HL-60/S4 (cell line): ENCODE results near the gene CXCL16.

ENCODE experiments used
- in situ Hi-C: fragments of 300-500 bp; cut with MboI; formaldehyde crosslinking; loops from 2 replicates; pipeline ENCODE4 v1.14.3; 2022; ENCODE audit warnings: low sequenced_read_pairs

The CXCL16 gene

GRCh38 chr17:4739122-4740024 is at the start of gene CXCL16, which contains the start of gene ZMYND15:
TSS of gene CXCL16 (minus strand) at chr17:4739928. CDS start at chr17:4739339, 589 bp downstream.
TSS of gene ZMYND15 (plus strand) at chr17:4739833. CDS start at chr17:4740549, 716 bp downstream.
- in situ Hi-C loops = no loop called here

DNA sequence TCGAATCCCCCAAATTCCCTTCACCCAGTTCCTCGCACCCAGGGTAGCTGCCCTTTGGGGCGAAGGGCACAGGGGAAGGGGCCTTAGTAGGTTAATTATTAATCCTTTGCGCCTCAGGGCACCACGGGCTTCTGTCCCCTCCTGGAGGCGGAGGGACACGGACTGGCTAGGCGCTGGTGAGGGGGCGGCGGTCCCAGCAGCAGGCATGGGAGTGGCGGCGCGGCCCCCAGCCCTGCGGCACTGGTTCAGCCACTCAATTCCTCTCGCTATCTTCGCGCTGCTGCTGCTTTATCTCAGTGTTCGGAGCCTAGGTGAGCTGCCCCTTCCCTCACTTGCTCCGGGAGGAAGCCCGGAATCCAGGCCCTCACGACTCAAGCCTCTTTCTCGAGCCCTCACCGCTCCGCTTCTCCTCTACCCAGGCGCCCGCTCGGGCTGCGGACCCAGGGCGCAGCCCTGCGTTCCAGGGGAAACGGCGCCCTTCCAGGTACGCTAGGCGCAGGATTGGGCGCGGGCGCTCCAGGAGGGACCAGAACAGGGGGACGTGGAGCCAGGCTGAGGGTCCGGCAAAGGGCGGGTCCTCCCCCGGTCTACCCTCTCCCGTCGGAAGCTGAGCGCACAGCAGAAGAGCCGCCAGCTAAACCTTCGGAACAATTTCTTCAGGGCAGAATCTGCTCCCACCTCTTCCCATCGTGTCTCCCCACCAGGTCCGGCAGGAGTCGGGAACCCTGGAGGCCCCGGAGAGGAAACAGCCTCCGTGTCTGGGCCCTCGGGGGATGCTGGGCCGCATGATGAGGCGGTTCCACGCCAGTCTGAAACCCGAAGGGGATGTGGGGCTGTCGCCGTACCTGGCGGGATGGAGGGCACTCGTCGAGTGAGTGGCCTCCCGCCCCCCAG is 49.3 kb upstream of the CXCL16 start, which contains the start of gene GLTPD2:
GLTPD2 (plus strand) TSS at position 158 of the 894 bp plus-strand sequence; CDS start at position 206, 48 bp downstream.
- in situ Hi-C loops = no loop called here

DNA sequence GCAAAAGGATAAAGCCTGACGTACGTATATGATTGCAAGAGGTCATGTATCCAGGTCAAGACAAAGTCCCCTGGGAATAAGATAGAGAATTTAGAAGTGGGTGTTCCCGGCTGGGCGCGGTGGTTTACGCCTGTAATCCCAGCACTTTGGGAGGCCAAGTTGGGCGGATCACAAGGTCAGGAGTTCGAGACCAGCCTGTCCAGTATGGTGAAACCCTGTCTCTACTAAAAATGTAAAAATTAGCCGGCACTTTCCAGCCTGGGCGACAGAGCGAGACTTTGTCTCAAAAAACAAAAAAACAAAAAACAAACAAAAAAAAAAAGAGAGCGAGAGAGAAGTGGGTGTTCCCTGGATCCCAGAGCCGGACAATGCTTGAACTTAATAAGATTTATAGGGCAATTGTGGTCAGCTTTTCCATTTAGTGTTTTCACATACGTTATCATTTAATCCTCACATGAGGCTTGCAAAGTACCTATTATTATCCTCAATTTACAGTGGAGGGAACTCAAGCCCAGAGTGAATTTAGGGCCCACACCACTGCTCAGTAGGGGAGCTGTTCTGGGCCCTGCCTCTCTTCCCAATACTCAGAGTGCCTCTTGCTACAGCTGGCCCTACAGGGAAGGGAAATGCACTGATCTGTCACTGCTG is 48.6 kb upstream of the CXCL16 start:
- in situ Hi-C loops = no loop called here

DNA sequence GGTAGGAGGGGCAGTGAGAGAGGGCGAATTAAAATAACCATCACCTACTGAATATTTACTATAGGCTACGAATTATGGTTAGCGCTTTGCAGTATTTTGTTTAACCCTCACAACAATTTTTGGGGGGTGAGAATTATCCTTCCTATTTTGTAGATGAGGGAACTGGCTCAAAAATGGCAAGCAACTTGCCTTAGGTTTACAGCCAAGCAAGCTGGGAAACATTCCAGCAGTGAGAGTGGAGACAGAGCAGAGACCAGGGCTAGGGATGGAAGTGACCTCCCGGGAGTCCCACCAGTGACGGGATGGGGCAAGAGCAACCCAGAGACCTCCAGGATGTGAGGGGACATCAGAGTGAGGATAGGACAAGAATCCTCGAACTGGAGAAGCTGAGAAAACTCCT is 46.8 kb upstream of the CXCL16 start:
- in situ Hi-C loops = no loop called here

DNA sequence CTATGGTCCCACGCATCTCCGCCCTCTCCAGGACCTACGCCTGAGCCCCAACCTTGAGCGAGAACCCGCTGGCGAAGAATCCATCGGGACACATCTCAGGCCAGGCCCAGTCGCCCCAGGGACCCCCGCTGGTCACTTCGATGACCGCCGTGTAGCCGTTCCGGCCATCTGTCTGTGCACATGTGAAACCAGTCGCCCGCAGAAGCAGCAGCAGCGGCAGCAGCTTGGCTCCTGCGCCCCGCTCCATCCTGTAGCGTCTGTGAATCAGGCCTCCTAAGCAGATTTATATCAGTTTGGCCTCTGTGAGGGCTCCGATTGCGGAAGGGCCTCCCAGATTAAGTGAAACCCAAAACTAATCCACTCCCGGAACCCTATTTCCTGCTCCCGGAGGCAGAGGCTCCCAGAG is 46.4 kb upstream of the CXCL16 start, which contains the start of gene VMO1:
VMO1 (minus strand) TSS at position 259 of the 406 bp plus-strand sequence; CDS start at position 247, 12 bp downstream.
- in situ Hi-C loops = no loop called here

GRCh38 chr17:4785311-4786105 is 45.8 kb upstream of the CXCL16 start:
- in situ Hi-C loops = no loop called here

DNA sequence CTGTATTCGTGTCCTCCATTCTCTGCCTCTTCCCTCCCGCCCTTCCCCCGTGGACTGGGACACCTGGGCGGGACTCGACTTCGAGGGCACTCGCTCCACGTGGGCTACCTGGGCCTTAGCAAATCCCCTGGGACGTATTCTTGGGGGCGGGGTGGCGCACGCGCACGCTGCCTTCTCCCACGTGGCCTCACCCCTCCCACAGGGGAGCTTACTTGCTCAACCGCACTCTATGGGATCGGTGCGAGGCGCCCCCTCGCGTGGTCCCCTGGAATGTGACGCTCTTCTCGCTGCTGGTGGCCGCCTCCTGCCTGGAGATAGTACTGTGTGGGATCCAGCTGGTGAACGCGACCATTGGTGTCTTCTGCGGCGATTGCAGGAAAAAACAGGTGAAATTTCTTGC is 42.9 kb upstream of the CXCL16 start:
- in situ Hi-C loops = no loop called here

- in situ Hi-C loops = no loop called here
Observed at GRCh38 chr17:4780325-4780955, 40.7 kb upstream of the CXCL16 start.

DNA sequence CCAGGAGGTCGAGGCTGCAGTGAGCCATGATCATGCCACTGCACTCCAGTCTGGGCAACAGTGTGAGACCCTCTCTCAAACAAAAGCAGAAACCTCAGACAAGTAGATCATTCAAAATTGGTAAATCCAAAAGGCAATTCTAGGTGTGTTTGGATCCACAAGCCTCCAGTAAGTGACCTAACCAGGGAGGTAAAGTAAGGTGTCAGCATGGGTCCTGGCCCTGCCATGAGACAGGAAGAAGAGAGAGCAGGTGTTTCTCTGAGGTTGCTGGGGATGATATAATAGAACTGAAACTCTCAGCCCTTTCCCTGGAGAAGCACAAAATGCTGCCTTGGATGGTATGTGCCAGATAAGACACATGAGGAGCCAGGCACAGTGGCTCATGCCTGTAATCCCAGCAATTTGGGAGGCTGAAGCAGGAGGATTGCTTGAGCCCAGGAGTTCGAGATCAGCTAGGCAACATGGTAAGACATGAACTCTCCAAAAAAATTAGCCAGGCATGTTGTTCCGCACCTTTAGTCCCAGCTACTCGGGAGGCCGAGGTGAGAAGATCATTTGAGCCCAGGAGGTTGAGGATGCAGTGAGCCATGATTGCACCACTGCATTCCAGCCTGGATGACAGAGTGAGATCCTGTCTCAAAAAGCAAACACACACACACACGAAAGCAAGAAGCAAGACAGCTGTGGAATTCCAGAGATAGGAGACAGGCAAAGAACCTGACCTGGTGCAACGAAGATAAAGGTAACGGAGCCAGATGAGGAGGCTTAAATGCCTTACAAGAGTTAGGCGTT is 38.4 kb upstream of the CXCL16 start:
- in situ Hi-C loops = no loop called here

- in situ Hi-C loops = no loop called here
Observed at GRCh38 chr17:4772235-4772613, 32.5 kb upstream of the CXCL16 start.

GRCh38 chr17:4771519-4772234 is 31.9 kb upstream of the CXCL16 start, which contains the start of gene TM4SF5:
TSS of gene TM4SF5 (plus strand) at chr17:4771886. CDS start at chr17:4771923, 37 bp downstream.
- in situ Hi-C loops = no loop called here

DNA sequence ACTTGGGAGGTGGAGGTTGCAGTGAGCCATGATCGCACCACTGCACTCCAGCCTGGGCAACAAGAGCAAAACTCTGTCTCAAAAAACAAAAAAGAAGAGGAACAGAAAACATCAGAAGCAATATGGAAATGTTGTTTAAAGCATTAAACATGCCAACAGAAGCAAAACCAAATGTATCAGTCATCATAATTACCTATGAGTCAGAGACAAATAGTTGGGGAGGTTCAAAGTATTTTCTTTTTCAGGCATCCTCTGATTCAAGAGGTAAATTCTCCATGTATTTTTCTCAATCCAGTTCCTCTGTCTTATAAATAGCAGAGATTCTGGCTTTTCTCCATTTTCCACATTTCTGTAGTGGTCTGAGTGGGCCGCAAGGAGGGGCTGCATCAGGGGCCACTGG is 29.9 kb upstream of the CXCL16 start:
- in situ Hi-C loops = no loop called here

DNA sequence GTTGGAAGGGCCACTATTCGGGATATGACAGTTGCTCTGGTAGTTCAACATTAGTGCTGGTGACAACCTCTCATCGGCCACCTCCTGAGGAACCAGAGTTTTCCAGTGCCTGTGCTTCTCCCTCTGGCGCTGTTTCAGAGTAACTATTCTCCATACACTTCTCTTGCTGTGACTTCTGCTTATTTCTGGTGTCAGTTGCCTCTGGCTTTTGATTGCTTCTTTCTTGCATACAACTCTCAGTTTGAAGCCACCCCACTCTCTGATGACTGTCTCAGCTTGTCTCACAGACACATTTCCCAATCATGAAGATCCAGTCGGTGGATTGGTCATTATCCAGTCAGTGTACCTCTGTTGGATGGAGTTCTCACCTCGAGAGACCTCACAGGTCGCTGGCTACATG is 28.6 kb upstream of the CXCL16 start:
- in situ Hi-C loops = no loop called here

DNA sequence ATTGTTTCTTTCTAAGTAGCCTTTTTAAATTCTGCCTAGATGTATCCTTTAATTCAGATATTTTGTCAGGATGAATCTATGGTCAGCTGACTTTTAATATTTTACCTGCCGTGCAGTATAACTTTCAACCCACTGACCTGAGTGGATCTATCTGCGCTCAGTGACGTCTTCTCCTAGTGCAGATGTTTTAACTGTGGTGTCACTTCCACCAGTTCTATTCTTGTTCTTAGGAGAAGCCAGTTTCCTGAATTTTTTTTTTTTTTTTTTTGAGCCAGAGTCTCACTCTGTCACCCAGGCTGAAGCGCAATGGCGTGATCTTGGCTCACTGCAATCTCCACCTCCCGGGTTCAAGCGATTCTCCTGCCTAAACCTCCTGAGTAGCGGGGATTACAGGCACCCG is 27.0 kb upstream of the CXCL16 start:
- in situ Hi-C loops = no loop called here

DNA sequence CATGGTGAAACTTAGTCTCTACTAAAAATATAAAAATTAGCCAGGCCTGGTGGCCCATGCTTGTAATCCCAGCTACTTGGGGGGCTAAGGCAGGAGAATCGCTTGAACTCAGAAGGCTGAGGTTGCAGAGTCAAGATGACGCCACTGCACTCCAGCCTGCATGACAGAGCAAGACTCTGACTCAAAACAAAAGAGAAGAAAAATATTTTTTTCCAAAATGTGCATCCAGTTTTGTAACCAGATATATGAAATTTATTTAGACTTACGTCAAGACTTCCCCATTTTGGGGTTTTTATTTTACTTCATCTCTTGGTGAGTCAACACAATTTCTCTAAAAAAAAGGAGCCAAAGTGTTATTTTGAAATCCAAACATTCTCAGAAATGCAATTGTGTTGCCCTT is 26.5 kb upstream of the CXCL16 start:
- in situ Hi-C loops = no loop called here

DNA sequence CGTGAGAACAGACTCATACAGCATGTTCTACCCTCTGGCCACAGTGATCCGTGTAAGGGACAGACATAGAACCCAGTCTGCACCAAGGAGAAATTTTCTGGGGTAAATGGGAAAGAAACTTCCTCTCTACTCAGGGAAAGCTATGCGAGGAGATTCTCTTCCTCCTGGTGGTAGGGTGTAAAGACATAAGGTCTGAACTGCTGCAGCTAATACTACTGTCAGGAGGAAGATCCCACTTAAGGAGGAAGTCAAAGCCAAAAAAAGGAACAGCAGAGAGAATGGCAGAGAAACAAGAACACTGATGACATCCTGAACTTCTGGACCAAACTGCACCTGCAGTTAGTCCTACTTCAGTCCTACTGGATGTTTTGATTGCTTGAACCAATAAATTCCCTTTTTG is 24.9 kb upstream of the CXCL16 start:
- in situ Hi-C loops = no loop called here

DNA sequence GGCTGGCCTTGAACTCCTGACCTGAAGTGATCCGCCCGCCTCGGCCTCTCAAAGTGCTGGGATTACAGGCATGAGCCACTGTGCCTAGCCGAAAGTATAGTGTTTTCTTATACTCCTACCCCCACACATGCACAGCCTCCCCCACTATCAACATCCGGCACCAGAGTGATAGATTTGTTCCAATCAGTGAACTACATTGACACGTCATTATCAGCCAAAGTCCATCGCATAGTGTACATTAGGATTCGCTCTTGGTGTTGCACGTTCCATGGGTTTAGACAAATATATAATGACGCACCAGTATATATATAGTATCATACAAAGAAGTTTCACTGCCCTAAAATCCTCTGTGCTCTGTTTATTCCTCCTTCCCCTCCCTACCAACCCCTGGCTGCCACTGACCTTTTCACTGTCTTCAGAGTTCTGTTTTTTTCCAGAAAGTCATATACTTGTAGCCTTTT is 20.1 kb upstream of the CXCL16 start:
- in situ Hi-C loops = no loop called here

- in situ Hi-C loops = no loop called here
Observed at GRCh38 chr17:4753392-4753791, 13.7 kb upstream of the CXCL16 start.
